H9 (cell line): ENCODE results near the gene TERC. TPM values are rescaled to one million over a fixed set of nuclear protein-coding genes. Genes with fewer than 3 reads are reported as not detected.

Experiments
- DNase-seq: peaks from one replicate; pipeline ENCODE4 v3.0.0-alpha.2; 2017
- H2AFZ ChIP-seq: one replicate; pipeline ENCODE4 v1.6.1; 2013; ENCODE audit warnings: mild to moderate bottlenecking, low read length, control low read depth, moderate library complexity
- H2AK5ac ChIP-seq: 2 replicates; pipeline ENCODE4 v1.6.1; 2013; ENCODE audit warnings: low read length, control low read depth, mixed read lengths; ENCODE audit not compliant: insufficient read length
- H2BK120ac ChIP-seq: one replicate; pipeline ENCODE4 v1.6.1; 2013; ENCODE audit warnings: low read depth, mild to moderate bottlenecking, low read length, control low read depth, inconsistent platforms; ENCODE audit not compliant: poor library complexity, severe bottlenecking
- H2BK12ac ChIP-seq: 2 replicates; pipeline ENCODE4 v1.6.1; 2013; ENCODE audit warnings: low read length, control low read depth, mixed read lengths, low read depth; ENCODE audit not compliant: insufficient read length
- H2BK15ac ChIP-seq: 2 replicates; pipeline ENCODE4 v1.6.1; 2013; ENCODE audit warnings: low read depth, low read length, control low read depth
- H2BK20ac ChIP-seq: one replicate; pipeline ENCODE4 v1.6.1; 2013; ENCODE audit warnings: low read depth, mild to moderate bottlenecking, low read length, control low read depth, inconsistent platforms; ENCODE audit not compliant: poor library complexity, severe bottlenecking
- H2BK5ac ChIP-seq: 2 replicates; pipeline ENCODE4 v1.6.1; 2013; ENCODE audit warnings: low read length, control low read depth, mixed read lengths; ENCODE audit not compliant: insufficient read length
- H3K14ac ChIP-seq: 2 replicates; pipeline ENCODE4 v1.6.1; 2013; ENCODE audit warnings: low read length, control low read depth; ENCODE audit not compliant: insufficient read depth
- H3K18ac ChIP-seq: 2 replicates; pipeline ENCODE4 v1.6.1; 2013; ENCODE audit warnings: low read depth, mild to moderate bottlenecking, mixed read lengths, low read length, control low read depth; ENCODE audit not compliant: insufficient read length
- H3K23ac ChIP-seq: 2 replicates; pipeline ENCODE4 v1.6.1; 2013; ENCODE audit warnings: low read length, control low read depth, mixed read lengths, low read depth; ENCODE audit not compliant: insufficient read length
- H3K23me2 ChIP-seq: 2 replicates; pipeline ENCODE4 v1.6.1; 2013; ENCODE audit warnings: low read depth, mild to moderate bottlenecking, mixed read lengths, low read length, control low read depth; ENCODE audit not compliant: insufficient read length, poor library complexity, severe bottlenecking
- H3K27ac ChIP-seq: 2 replicates; pipeline ENCODE4 v1.5.1; 2013; ENCODE audit warnings: low read length, control low read depth, mixed read lengths, low read depth; ENCODE audit not compliant: insufficient read length
- H3K27me3 ChIP-seq: 2 replicates; pipeline ENCODE4 v1.6.1; 2013; ENCODE audit warnings: low read length, control low read depth, inconsistent platforms; ENCODE audit not compliant: insufficient read depth
- H3K4ac ChIP-seq: 2 replicates; pipeline ENCODE4 v1.6.1; 2013; ENCODE audit warnings: low read depth, mild to moderate bottlenecking, control low read depth, inconsistent platforms, low read length, moderate library complexity
- H3K4me1 ChIP-seq: 2 replicates; pipeline ENCODE4 v1.6.1; 2013; ENCODE audit warnings: low read length, control low read depth, inconsistent platforms; ENCODE audit not compliant: insufficient read depth
- H3K4me2 ChIP-seq: 2 replicates; pipeline ENCODE4 v1.6.1; 2013; ENCODE audit warnings: low read length, control low read depth, mixed read lengths; ENCODE audit not compliant: insufficient read length, insufficient read depth
- H3K56ac ChIP-seq: 2 replicates; pipeline ENCODE4 v1.6.1; 2013; ENCODE audit warnings: low read depth, mild to moderate bottlenecking, mixed read lengths, low read length, control low read depth; ENCODE audit not compliant: insufficient read length
- H3K79me1 ChIP-seq: 2 replicates; pipeline ENCODE4 v1.6.1; 2013; ENCODE audit warnings: low read depth, mild to moderate bottlenecking, moderate library complexity, low read length, control low read depth, inconsistent platforms; ENCODE audit not compliant: insufficient read depth, poor library complexity, severe bottlenecking
- H3K79me2 ChIP-seq: 2 replicates; pipeline ENCODE4 v1.6.1; 2013; ENCODE audit warnings: low read length, control low read depth, inconsistent platforms; ENCODE audit not compliant: insufficient read depth
- H3K9ac ChIP-seq: 2 replicates; pipeline ENCODE4 v1.6.1; 2013; ENCODE audit warnings: low read length, control low read depth, mixed read lengths; ENCODE audit not compliant: insufficient read length; ENCODE audit errors: extremely low read depth
- H3K9me3 ChIP-seq: one replicate; pipeline ENCODE4 v1.6.1; 2013; ENCODE audit warnings: low read depth, low read length, inconsistent platforms; ENCODE audit not compliant: control insufficient read depth
- H3T11ph ChIP-seq: one replicate; pipeline ENCODE4 v1.6.1; 2013; ENCODE audit warnings: mild to moderate bottlenecking, low read length, control low read depth, inconsistent platforms
- H4K20me1 ChIP-seq: one replicate; pipeline ENCODE4 v1.6.1; 2013; ENCODE audit not compliant: control insufficient read depth, insufficient read length, insufficient read depth
- H4K5ac ChIP-seq: 2 replicates; pipeline ENCODE4 v1.6.1; 2013; ENCODE audit warnings: low read depth, mild to moderate bottlenecking, mixed read lengths, low read length, control low read depth; ENCODE audit not compliant: insufficient read length
- H4K8ac ChIP-seq: replicated peaks from 2 replicates; pipeline ENCODE4 v1.6.1; 2013; ENCODE audit warnings: low read length, control low read depth, mixed read lengths, low read depth; ENCODE audit not compliant: insufficient read length
- H4K91ac ChIP-seq: 2 replicates; pipeline ENCODE4 v1.6.1; 2013; ENCODE audit warnings: low read depth, mild to moderate bottlenecking, moderate library complexity, mixed read lengths, low read length, control low read depth; ENCODE audit not compliant: insufficient read length
- H3K27ac Mint-ChIP-seq, 3 experiments: 2 replicates in 2 of 3; 3 replicates in 1 of 3; pipeline ENCODE4 v1.8.0; 2020 to 2021; ENCODE audit warnings: mixed read lengths in 3 of 3, mild to moderate bottlenecking in 1 of 3, moderate library complexity in 1 of 3
- H3K27me3 Mint-ChIP-seq: 2 replicates; pipeline ENCODE4 v1.8.0; 2021; ENCODE audit warnings: low read depth, mild to moderate bottlenecking, moderate library complexity, mixed read lengths
- H3K36me3 Mint-ChIP-seq, 3 experiments: 2 replicates in 2 of 3; 3 replicates in 1 of 3; pipeline ENCODE4 v1.8.0; 2020 to 2021; ENCODE audit warnings: low read depth in 3 of 3, mixed read lengths in 3 of 3; ENCODE audit not compliant: insufficient read depth in 1 of 3
- H3K4me1 Mint-ChIP-seq, 2 experiments: 2 replicates each; pipeline ENCODE4 v1.8.0; 2020; ENCODE audit warnings: mixed read lengths in 2 of 2
- H3K4me3 Mint-ChIP-seq, 2 experiments: 2 replicates in 1 of 2; 3 replicates in 1 of 2; pipeline ENCODE4 v1.8.0; 2020 to 2021; ENCODE audit warnings: mild to moderate bottlenecking in 2 of 2, mixed read lengths in 2 of 2, moderate library complexity in 1 of 2
- H3K9me3 Mint-ChIP-seq, 2 experiments: 2 replicates in 1 of 2; 3 replicates in 1 of 2; pipeline ENCODE4 v1.8.0; 2020; ENCODE audit warnings: mild to moderate bottlenecking in 2 of 2, mixed read lengths in 2 of 2, moderate library complexity in 1 of 2
- WGBS: extraction: QIAGEN DNeasy Blood & Tissue Kit; methylation state at CpG from one replicate; pipeline ENCODE4 v1.1.7; 2013; ENCODE audit warnings: missing lambda C conversion rate, low lambda C conversion rate, mixed read lengths; ENCODE audit not compliant: insufficient read length; ENCODE audit errors: extremely low coverage; 5-methylcytosine and 5-hydroxymethylcytosine counted together
- total RNA-seq: library from RNA; stranded (reverse); gene quantifications from 2 replicates; pipeline ENCODE4 v1.2.1, GENCODE V29; 2021
- TF ChIP-seq, protein P1 (sequence below): fragments of 200-600 bp; sonication (generic); conservative IDR thresholded peaks from 3 replicates; pipeline ENCODE4 v1.8.0; 2021; ENCODE audit warnings: antibody characterized with exemption, mild to moderate bottlenecking

Gene TERC
- total RNA-seq, 1 experiment from 2014 or later = 14.1 TPM

DNA sequence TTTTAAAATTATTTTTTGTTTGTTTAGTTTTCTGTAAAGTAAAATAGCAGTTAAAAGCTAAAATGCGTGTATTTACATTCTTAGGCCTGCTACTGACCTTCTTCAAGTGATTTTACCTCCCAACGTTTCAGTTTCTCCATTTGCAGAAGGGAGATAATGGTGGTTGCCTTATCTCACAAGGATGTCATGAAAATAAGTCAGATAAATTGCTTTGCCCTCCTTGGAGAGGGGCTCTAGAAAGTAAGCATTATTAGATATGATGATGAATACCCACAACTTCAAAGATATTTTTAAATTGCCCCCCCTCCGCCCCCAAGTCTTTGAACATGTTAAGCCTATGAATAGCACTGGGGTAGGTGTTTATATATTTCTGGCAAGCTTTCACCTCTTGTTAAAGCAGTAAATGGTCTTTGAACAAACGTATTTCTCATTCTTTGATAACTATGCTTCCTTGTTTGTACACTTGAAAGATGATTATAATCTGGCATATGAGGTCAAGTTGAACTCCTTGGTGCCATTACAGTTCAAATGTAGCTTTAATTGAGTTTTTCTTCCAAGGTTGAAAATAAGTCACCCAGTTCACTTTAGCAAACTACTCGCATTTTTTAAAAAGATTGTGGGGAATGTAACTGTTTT is 6.4 kb downstream of the TERC start:
- DNase-seq = no peak
- peaks cover 3 to 8% of the 10 kb centered on the region in 2 experiments; a peak in 3 of 5 replicates for H3K9me3 Mint-ChIP-seq
- Histone ChIP-seq H2BK5ac (no peak overlapping the region), H2AFZ (no peak overlapping the region), H3K14ac (no peak overlapping the region), H4K91ac (no peak overlapping the region), H4K5ac (no peak overlapping the region), H3T11ph (no peak overlapping the region), H3K79me2 (no peaks in the 10 kb centered on the region), H3K23ac (no peak overlapping the region), H2BK20ac (no peak overlapping the region), H3K9me3 (no peaks in the 10 kb centered on the region), H3K79me1 (no peaks in the 10 kb centered on the region), H2AK5ac (no peak overlapping the region), H2BK120ac (no peak overlapping the region), H2BK15ac (no peak overlapping the region), H3K27ac (no peak overlapping the region), H3K4ac (no peak overlapping the region), H4K20me1 (no peaks in the 10 kb centered on the region), H3K18ac (no peak overlapping the region), H3K4me2 (no peak overlapping the region), H2BK12ac (no peak overlapping the region), H3K56ac (no peak overlapping the region), H3K27me3 (no peaks in the 10 kb centered on the region), H4K8ac (no peak overlapping the region), H3K4me1 (no peaks in the 10 kb centered on the region), H3K9ac (no peak overlapping the region), H3K23me2 (no peaks in the 10 kb centered on the region)
- peaks cover 0 to 2% (median 2%) of the 10 kb centered on the region in 3 experiments; a peak in 3 of 7 replicates for H3K36me3 Mint-ChIP-seq
- no peaks in the 10 kb centered on the region; the same call in 1 of the 2 replicates for H3K27me3 Mint-ChIP-seq
- TF ChIP-seq, protein P1, sequence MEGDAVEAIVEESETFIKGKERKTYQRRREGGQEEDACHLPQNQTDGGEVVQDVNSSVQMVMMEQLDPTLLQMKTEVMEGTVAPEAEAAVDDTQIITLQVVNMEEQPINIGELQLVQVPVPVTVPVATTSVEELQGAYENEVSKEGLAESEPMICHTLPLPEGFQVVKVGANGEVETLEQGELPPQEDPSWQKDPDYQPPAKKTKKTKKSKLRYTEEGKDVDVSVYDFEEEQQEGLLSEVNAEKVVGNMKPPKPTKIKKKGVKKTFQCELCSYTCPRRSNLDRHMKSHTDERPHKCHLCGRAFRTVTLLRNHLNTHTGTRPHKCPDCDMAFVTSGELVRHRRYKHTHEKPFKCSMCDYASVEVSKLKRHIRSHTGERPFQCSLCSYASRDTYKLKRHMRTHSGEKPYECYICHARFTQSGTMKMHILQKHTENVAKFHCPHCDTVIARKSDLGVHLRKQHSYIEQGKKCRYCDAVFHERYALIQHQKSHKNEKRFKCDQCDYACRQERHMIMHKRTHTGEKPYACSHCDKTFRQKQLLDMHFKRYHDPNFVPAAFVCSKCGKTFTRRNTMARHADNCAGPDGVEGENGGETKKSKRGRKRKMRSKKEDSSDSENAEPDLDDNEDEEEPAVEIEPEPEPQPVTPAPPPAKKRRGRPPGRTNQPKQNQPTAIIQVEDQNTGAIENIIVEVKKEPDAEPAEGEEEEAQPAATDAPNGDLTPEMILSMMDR = no peak
- WGBS = no CpG with 5 or more reads among the region's 5 CpGs
- H3K4me3 Mint-ChIP-seq = no peak overlapping the region
- no peak overlapping the region for H3K27ac Mint-ChIP-seq
- H3K4me1 Mint-ChIP-seq = no peaks in the 10 kb centered on the region
